ENCODE measurements around the gene TVP23A. TPM values are rescaled to one million over a fixed set of nuclear protein-coding genes. Genes with fewer than 3 reads are reported as not detected.
"Not testable (repeated sequence)": the region's sequence is repeated elsewhere in the genome, so short reads cannot be mapped to it uniquely, and the experiment has no call there.

TVP23A gene
- polyA plus RNA-seq, 1 experiment, result not detected

- Histone ChIP-seq H3K27me3 (ENCODE audit: control insufficient read depth, insufficient read depth, low read length) (peaks cover 1% of the 10 kb centered on the region; the same call in 1 of the 2 replicates), H3K4me3 (ENCODE audit: low read depth, low read length) (no peak overlapping the region), H3K36me3 (ENCODE audit: control insufficient read depth, insufficient read depth, low read length) (no peaks in the 10 kb centered on the region)
- TF ChIP-seq, protein P1, sequence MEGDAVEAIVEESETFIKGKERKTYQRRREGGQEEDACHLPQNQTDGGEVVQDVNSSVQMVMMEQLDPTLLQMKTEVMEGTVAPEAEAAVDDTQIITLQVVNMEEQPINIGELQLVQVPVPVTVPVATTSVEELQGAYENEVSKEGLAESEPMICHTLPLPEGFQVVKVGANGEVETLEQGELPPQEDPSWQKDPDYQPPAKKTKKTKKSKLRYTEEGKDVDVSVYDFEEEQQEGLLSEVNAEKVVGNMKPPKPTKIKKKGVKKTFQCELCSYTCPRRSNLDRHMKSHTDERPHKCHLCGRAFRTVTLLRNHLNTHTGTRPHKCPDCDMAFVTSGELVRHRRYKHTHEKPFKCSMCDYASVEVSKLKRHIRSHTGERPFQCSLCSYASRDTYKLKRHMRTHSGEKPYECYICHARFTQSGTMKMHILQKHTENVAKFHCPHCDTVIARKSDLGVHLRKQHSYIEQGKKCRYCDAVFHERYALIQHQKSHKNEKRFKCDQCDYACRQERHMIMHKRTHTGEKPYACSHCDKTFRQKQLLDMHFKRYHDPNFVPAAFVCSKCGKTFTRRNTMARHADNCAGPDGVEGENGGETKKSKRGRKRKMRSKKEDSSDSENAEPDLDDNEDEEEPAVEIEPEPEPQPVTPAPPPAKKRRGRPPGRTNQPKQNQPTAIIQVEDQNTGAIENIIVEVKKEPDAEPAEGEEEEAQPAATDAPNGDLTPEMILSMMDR (IDR thresholded peaks at IDR 0.05; ENCODE audit: insufficient read depth, low read depth, low read length), result no peak
- POLR2A ChIA-PET, result no interaction called here
- CTCF ChIA-PET, result no interaction called here
- DNase-seq (ENCODE audit: low read depth), result no peak
These were observed 13.3 kb downstream of the TVP23A start for GRCh38 chr16:10805334-10805733.

GRCh38 chr16:10799736-10800135 is 18.9 kb downstream of the TVP23A start:
- H3K36me3 ChIP-seq (ENCODE audit: control insufficient read depth, insufficient read depth, low read length), result no peaks in the 10 kb centered on the region
- H3K27me3 ChIP-seq (ENCODE audit: control insufficient read depth, insufficient read depth, low read length), result no peaks in the 10 kb centered on the region
- CTCF ChIA-PET, result no interaction called here
- POLR2A ChIA-PET, result no interaction called here
- no peak for DNase-seq (ENCODE audit: low read depth)
- H3K4me3 ChIP-seq (ENCODE audit: low read depth, low read length), result no peak overlapping the region
- TF ChIP-seq, protein P1 (IDR thresholded peaks at IDR 0.05; ENCODE audit: insufficient read depth, low read depth, low read length), result no peak

DNA sequence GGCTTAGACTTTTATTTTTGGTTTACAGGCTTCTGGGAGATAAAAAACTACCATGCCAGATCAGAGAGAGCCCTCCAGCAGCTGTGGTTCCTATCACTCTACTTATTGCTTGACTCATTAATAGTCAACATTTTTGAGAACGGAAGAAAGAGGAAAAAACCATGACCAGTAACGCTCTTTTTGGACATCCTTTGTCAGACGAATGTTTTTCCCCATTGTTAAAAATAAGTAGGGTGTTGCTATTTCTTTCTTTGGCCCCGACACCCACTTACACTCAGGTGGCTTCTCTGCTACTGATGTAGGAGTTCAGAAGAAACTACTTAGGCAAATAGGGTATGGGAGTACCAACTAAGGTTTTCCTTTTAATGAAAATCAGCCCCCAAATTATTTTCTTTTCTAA is 27.5 kb downstream of the TVP23A start:
- Histone ChIP-seq H3K27me3 (ENCODE audit: control insufficient read depth, insufficient read depth, low read length) (no peaks in the 10 kb centered on the region; the same call in 1 of the 2 replicates), H3K36me3 (ENCODE audit: control insufficient read depth, insufficient read depth, low read length) (no peaks in the 10 kb centered on the region), H3K4me3 (ENCODE audit: low read depth, low read length) (no peak overlapping the region)
- DNase-seq (ENCODE audit: low read depth), result no peak
- TF ChIP-seq, protein P1 (IDR thresholded peaks at IDR 0.05; ENCODE audit: insufficient read depth, low read depth, low read length), result no peak
- ChIA-PET POLR2A (no interaction called here), CTCF (interaction anchor here (0.6 kb wide), 1 partner anchor 160 kb away, joined by 3 read pairs; no protein-coding TSS in a partner anchor)

- H3K4me3 ChIP-seq (ENCODE audit: low read depth, low read length); POLR2A ChIA-PET; H3K36me3 ChIP-seq (ENCODE audit: control insufficient read depth, insufficient read depth, low read length); H3K27me3 ChIP-seq (ENCODE audit: control insufficient read depth, insufficient read depth, low read length); CTCF ChIA-PET; DNase-seq (ENCODE audit: low read depth): not testable (repeated sequence)
These were observed 30.0 kb downstream of the TVP23A start for GRCh38 chr16:10788630-10789029.

DNA sequence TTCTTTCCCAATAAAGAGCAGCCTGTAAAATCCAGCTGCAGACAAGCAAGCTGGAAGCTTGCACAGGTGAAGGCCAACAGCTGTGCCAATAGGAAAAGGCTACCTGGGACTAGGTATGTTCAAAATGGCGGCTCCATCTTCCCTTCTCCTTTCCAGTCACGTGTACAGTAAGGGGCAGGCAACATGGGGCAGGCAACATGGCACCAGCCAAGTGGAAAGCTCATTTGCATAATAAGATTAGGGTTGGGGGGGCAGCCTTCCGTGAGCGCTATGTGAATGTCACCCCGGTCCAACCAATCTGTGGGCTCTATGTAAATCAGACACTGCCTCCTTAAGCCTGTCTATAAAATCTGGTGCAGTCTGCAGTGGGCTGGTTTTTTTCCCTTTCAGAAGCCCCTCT is 31.3 kb downstream of the TVP23A start:
- POLR2A ChIA-PET, result no interaction called here
- TF ChIP-seq, protein P1 (IDR thresholded peaks at IDR 0.05; ENCODE audit: insufficient read depth, low read depth, low read length), result no peak
- H3K4me3 ChIP-seq (ENCODE audit: low read depth, low read length), result no peak overlapping the region
- no peak for DNase-seq (ENCODE audit: low read depth)
- no peaks in the 10 kb centered on the region; the same call in none of the 2 replicates for H3K27me3 ChIP-seq (ENCODE audit: control insufficient read depth, insufficient read depth, low read length)
- CTCF ChIA-PET, result no interaction called here
- H3K36me3 ChIP-seq (ENCODE audit: control insufficient read depth, insufficient read depth, low read length), result no peaks in the 10 kb centered on the region

- no peaks in the 10 kb centered on the region for H3K36me3 ChIP-seq (ENCODE audit: control insufficient read depth, insufficient read depth, low read length)
- peaks cover 1% of the 10 kb centered on the region; the same call in 1 of the 2 replicates for H3K27me3 ChIP-seq (ENCODE audit: control insufficient read depth, insufficient read depth, low read length)
- TF ChIP-seq, protein P1 (IDR thresholded peaks at IDR 0.05; ENCODE audit: insufficient read depth, low read depth, low read length), result no peak
- no peak overlapping the region for H3K4me3 ChIP-seq (ENCODE audit: low read depth, low read length)
- CTCF ChIA-PET, result no interaction called here
- POLR2A ChIA-PET, result no interaction called here
- no peak for DNase-seq (ENCODE audit: low read depth)
These were observed 36.0 kb downstream of the TVP23A start for GRCh38 chr16:10782628-10783027.
